WTC11 (cell line): Measurements from ENCODE around the gene FTCD. TPM values are rescaled to one million over a fixed set of nuclear protein-coding genes. Genes with fewer than 3 reads are reported as not detected.

Experiments
- ATAC-seq: fragments of 200-7000 bp; cut with Tn5 transposase; 2 replicates; pipeline ENCODE4 v1.10.0; 2021; ENCODE audit warnings: mild to moderate bottlenecking, moderate library complexity
- CTCF ChIA-PET: fragments of 300-600 bp; sonication (Branson Sonifier 250); formaldehyde crosslinking; loops from one replicate; lab custom pipeline; 2021; ENCODE audit warnings: antibody characterized with exemption; lab: Charles Lee
- POLR2A ChIA-PET: fragments of 350-600 bp; sonication (Branson Sonifier 250); formaldehyde crosslinking; loops from one replicate; lab custom pipeline; 2021; ENCODE audit warnings: antibody characterized with exemption; lab: Charles Lee
- DNase-seq: peaks from one replicate; pipeline ENCODE4 v3.0.0; 2021; ENCODE audit warnings: low spot score
- H3K27ac Mint-ChIP-seq: 2 replicates; pipeline ENCODE4 v1.8.0; 2021; ENCODE audit warnings: mixed read lengths
- H3K27me3 Mint-ChIP-seq: 2 replicates; pipeline ENCODE4 v1.8.0; 2021; ENCODE audit warnings: low read depth, mild to moderate bottlenecking, moderate library complexity, mixed read lengths
- H3K36me3 Mint-ChIP-seq: 2 replicates; pipeline ENCODE4 v1.8.0; 2021; ENCODE audit warnings: mixed read lengths
- H3K4me1 Mint-ChIP-seq: 2 replicates; pipeline ENCODE4 v1.8.0; 2022; ENCODE audit warnings: mixed read lengths
- H3K4me3 Mint-ChIP-seq: 2 replicates; pipeline ENCODE4 v1.8.0; 2021; ENCODE audit warnings: mild to moderate bottlenecking, moderate library complexity, mixed read lengths
- H3K9me3 Mint-ChIP-seq: 2 replicates; pipeline ENCODE4 v1.8.0; 2021; ENCODE audit warnings: mixed read lengths
- CBFB ChIP-seq: sonication (generic); formaldehyde crosslinking; IDR thresholded peaks from 2 replicates; pipeline ENCODE4 v1.8.1; 2022; ENCODE audit warnings: mild to moderate bottlenecking, low read depth, missing genetic modification reagents
- ETV6 ChIP-seq: sonication (generic); formaldehyde crosslinking; IDR thresholded peaks from 2 replicates; pipeline ENCODE4 v1.8.1; 2022; ENCODE audit warnings: mild to moderate bottlenecking, missing genetic modification reagents
- FOXJ3 ChIP-seq: sonication (generic); formaldehyde crosslinking; IDR thresholded peaks from 2 replicates; pipeline ENCODE4 v1.9.0; 2021; ENCODE audit warnings: missing genetic modification reagents, mild to moderate bottlenecking, borderline replicate concordance
- IRF2 ChIP-seq: sonication (generic); formaldehyde crosslinking; IDR thresholded peaks from 2 replicates; pipeline ENCODE4 v1.8.0; 2022; ENCODE audit warnings: low read depth, missing genetic modification reagents, borderline replicate concordance
- KAT7 ChIP-seq: sonication (generic); formaldehyde crosslinking; IDR thresholded peaks from 2 replicates; pipeline ENCODE4 v1.8.1; 2023; ENCODE audit warnings: missing genetic modification reagents, mild to moderate bottlenecking, borderline replicate concordance
- NFE2L1 ChIP-seq: sonication (generic); formaldehyde crosslinking; IDR thresholded peaks from 2 replicates; pipeline ENCODE4 v1.8.1; 2023; ENCODE audit warnings: missing genetic modification reagents
- NR3C1 ChIP-seq: sonication (generic); formaldehyde crosslinking; conservative IDR thresholded peaks from 2 replicates; pipeline ENCODE4 v1.8.1; 2023; ENCODE audit warnings: low read depth, mild to moderate bottlenecking, missing genetic modification reagents
- PRRX2 ChIP-seq: fragments of 250-450 bp; sonication (Bioruptor Pico); IDR thresholded peaks from 2 replicates; pipeline ENCODE4 v1.8.0; 2021; ENCODE audit warnings: mild to moderate bottlenecking
- SMAD4 ChIP-seq: sonication (generic); formaldehyde crosslinking; IDR thresholded peaks from 2 replicates; pipeline ENCODE4 v1.8.0; 2022; ENCODE audit warnings: mild to moderate bottlenecking, missing genetic modification reagents
- SOX15 ChIP-seq: fragments of 250-450 bp; sonication (Bioruptor Pico); IDR thresholded peaks from 2 replicates; pipeline ENCODE4 v1.9.0; 2021; ENCODE audit warnings: mild to moderate bottlenecking
- ZNF138 ChIP-seq: sonication (generic); formaldehyde crosslinking; conservative IDR thresholded peaks from 2 replicates; pipeline ENCODE4 v1.8.1; 2022; ENCODE audit warnings: mild to moderate bottlenecking, moderate library complexity, missing genetic modification reagents
- total RNA-seq: library from RNA; stranded (reverse); gene quantifications from 3 replicates; pipeline ENCODE4 v1.2.3, GENCODE V29; 2021
- TF ChIP-seq, protein P1 (sequence below): fragments of 200-600 bp; IDR thresholded peaks from 2 replicates; pipeline ENCODE4 v1.8.0; 2022; ENCODE audit warnings: antibody characterized with exemption
- TF ChIP-seq, protein P2 (sequence below): sonication (generic); formaldehyde crosslinking; IDR thresholded peaks from 2 replicates; pipeline ENCODE4 v1.8.0; 2022; ENCODE audit warnings: missing genetic modification reagents
- TF ChIP-seq, protein P3 (sequence below): sonication (generic); formaldehyde crosslinking; IDR thresholded peaks from 2 replicates; pipeline ENCODE4 v1.8.1; 2022; ENCODE audit warnings: low read depth, mild to moderate bottlenecking, moderate library complexity, missing genetic modification reagents, borderline replicate concordance
- TF ChIP-seq, protein P4 (sequence below): sonication (generic); formaldehyde crosslinking; IDR thresholded peaks from 2 replicates; pipeline ENCODE4 v1.8.1; 2023; ENCODE audit warnings: mild to moderate bottlenecking, missing genetic modification reagents, borderline replicate concordance
- TF ChIP-seq, protein P5 (sequence below): sonication (generic); formaldehyde crosslinking; IDR thresholded peaks from 2 replicates; pipeline ENCODE4 v1.8.1; 2023; ENCODE audit warnings: mild to moderate bottlenecking, moderate library complexity, missing genetic modification reagents

FTCD gene
- total RNA-seq, 1 experiment from 2014 or later, result 6.1 TPM

GRCh38 chr21:46199436-46200373, 44.3 kb upstream of the FTCD start (continued):
- TF ChIP-seq, protein P1, sequence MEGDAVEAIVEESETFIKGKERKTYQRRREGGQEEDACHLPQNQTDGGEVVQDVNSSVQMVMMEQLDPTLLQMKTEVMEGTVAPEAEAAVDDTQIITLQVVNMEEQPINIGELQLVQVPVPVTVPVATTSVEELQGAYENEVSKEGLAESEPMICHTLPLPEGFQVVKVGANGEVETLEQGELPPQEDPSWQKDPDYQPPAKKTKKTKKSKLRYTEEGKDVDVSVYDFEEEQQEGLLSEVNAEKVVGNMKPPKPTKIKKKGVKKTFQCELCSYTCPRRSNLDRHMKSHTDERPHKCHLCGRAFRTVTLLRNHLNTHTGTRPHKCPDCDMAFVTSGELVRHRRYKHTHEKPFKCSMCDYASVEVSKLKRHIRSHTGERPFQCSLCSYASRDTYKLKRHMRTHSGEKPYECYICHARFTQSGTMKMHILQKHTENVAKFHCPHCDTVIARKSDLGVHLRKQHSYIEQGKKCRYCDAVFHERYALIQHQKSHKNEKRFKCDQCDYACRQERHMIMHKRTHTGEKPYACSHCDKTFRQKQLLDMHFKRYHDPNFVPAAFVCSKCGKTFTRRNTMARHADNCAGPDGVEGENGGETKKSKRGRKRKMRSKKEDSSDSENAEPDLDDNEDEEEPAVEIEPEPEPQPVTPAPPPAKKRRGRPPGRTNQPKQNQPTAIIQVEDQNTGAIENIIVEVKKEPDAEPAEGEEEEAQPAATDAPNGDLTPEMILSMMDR, result no peak
- TF ChIP-seq, protein P2, sequence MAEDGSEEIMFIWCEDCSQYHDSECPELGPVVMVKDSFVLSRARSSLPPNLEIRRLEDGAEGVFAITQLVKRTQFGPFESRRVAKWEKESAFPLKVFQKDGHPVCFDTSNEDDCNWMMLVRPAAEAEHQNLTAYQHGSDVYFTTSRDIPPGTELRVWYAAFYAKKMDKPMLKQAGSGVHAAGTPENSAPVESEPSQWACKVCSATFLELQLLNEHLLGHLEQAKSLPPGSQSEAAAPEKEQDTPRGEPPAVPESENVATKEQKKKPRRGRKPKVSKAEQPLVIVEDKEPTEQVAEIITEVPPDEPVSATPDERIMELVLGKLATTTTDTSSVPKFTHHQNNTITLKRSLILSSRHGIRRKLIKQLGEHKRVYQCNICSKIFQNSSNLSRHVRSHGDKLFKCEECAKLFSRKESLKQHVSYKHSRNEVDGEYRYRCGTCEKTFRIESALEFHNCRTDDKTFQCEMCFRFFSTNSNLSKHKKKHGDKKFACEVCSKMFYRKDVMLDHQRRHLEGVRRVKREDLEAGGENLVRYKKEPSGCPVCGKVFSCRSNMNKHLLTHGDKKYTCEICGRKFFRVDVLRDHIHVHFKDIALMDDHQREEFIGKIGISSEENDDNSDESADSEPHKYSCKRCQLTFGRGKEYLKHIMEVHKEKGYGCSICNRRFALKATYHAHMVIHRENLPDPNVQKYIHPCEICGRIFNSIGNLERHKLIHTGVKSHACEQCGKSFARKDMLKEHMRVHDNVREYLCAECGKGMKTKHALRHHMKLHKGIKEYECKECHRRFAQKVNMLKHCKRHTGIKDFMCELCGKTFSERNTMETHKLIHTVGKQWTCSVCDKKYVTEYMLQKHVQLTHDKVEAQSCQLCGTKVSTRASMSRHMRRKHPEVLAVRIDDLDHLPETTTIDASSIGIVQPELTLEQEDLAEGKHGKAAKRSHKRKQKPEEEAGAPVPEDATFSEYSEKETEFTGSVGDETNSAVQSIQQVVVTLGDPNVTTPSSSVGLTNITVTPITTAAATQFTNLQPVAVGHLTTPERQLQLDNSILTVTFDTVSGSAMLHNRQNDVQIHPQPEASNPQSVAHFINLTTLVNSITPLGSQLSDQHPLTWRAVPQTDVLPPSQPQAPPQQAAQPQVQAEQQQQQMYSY (CRISPR knock-in tag), result no peak
- TF ChIP-seq IRF2 (CRISPR knock-in tag) (no peak), SOX15 (CRISPR knock-in tag) (no peak)
- TF ChIP-seq, all 79 proteins: peak for 0

- peaks cover 75% of the 10 kb centered on the region for H3K36me3 Mint-ChIP-seq
- TF ChIP-seq SMAD4 (CRISPR knock-in tag), result no peak
- TF ChIP-seq, protein P3, sequence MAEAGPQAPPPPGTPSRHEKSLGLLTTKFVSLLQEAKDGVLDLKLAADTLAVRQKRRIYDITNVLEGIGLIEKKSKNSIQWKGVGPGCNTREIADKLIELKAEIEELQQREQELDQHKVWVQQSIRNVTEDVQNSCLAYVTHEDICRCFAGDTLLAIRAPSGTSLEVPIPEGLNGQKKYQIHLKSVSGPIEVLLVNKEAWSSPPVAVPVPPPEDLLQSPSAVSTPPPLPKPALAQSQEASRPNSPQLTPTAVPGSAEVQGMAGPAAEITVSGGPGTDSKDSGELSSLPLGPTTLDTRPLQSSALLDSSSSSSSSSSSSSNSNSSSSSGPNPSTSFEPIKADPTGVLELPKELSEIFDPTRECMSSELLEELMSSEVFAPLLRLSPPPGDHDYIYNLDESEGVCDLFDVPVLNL (CRISPR knock-in tag), result no peak
- TF ChIP-seq, protein P4, sequence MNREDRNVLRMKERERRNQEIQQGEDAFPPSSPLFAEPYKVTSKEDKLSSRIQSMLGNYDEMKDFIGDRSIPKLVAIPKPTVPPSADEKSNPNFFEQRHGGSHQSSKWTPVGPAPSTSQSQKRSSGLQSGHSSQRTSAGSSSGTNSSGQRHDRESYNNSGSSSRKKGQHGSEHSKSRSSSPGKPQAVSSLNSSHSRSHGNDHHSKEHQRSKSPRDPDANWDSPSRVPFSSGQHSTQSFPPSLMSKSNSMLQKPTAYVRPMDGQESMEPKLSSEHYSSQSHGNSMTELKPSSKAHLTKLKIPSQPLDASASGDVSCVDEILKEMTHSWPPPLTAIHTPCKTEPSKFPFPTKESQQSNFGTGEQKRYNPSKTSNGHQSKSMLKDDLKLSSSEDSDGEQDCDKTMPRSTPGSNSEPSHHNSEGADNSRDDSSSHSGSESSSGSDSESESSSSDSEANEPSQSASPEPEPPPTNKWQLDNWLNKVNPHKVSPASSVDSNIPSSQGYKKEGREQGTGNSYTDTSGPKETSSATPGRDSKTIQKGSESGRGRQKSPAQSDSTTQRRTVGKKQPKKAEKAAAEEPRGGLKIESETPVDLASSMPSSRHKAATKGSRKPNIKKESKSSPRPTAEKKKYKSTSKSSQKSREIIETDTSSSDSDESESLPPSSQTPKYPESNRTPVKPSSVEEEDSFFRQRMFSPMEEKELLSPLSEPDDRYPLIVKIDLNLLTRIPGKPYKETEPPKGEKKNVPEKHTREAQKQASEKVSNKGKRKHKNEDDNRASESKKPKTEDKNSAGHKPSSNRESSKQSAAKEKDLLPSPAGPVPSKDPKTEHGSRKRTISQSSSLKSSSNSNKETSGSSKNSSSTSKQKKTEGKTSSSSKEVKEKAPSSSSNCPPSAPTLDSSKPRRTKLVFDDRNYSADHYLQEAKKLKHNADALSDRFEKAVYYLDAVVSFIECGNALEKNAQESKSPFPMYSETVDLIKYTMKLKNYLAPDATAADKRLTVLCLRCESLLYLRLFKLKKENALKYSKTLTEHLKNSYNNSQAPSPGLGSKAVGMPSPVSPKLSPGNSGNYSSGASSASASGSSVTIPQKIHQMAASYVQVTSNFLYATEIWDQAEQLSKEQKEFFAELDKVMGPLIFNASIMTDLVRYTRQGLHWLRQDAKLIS (CRISPR knock-in tag), result no peak
- no peak for TF ChIP-seq CBFB (CRISPR knock-in tag)
- TF ChIP-seq NR3C1 (CRISPR knock-in tag), result no peak
- TF ChIP-seq, protein P5, sequence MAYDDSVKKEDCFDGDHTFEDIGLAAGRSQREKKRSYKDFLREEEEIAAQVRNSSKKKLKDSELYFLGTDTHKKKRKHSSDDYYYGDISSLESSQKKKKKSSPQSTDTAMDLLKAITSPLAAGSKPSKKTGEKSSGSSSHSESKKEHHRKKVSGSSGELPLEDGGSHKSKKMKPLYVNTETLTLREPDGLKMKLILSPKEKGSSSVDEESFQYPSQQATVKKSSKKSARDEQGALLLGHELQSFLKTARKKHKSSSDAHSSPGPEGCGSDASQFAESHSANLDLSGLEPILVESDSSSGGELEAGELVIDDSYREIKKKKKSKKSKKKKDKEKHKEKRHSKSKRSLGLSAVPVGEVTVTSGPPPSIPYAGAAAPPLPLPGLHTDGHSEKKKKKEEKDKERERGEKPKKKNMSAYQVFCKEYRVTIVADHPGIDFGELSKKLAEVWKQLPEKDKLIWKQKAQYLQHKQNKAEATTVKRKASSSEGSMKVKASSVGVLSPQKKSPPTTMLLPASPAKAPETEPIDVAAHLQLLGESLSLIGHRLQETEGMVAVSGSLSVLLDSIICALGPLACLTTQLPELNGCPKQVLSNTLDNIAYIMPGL, result no peak
- no peak for TF ChIP-seq ZNF138
- no peak for TF ChIP-seq KAT7 (CRISPR knock-in tag)
- TF ChIP-seq NFE2L1 (CRISPR knock-in tag), result no peak
- no peak for TF ChIP-seq ETV6 (CRISPR knock-in tag)
- no peak for TF ChIP-seq FOXJ3 (CRISPR knock-in tag)
- TF ChIP-seq PRRX2 (CRISPR knock-in tag), result no peak
- TF ChIP-seq, all 79 proteins: peak for 0
- Mint-ChIP-seq H3K9me3 (peaks cover 12% of the 10 kb centered on the region), H3K4me3 (no peak overlapping the region), H3K4me1 (no peaks in the 10 kb centered on the region), H3K27me3 (no peaks in the 10 kb centered on the region), H3K27ac (peak overlapping the region; percentile 43; the same call in 1 of the 2 replicates)
- ChIA-PET POLR2A (no interaction called here), CTCF (no interaction called here)
- ATAC-seq (no peak), DNase-seq (peak; percentile 4)
These were observed 41.4 kb upstream of the FTCD start for GRCh38 chr21:46196733-46197132.
